PFSK-1 (cell line): ENCODE results near the gene FARS2.

ENCODE experiments used
- FOXP2 ChIP-seq: optimal IDR thresholded peaks from 2 replicates; pipeline ENCODE3; 2011; ENCODE audit warnings: borderline replicate concordance, control low read depth, inconsistent platforms; ENCODE audit not compliant: insufficient read depth; ENCODE audit errors: extremely low read length, extremely low read depth
- POLR2AphosphoS5 ChIP-seq: IDR thresholded peaks from 2 replicates; pipeline ENCODE4 v1.6.1; 2012; ENCODE audit warnings: low read depth, mild to moderate bottlenecking, control low read depth, low read length, moderate library complexity
- SIN3A ChIP-seq: IDR thresholded peaks from 2 replicates; pipeline ENCODE4 v1.6.1; 2012; ENCODE audit warnings: mild to moderate bottlenecking, low read length, moderate library complexity, borderline replicate concordance; ENCODE audit not compliant: insufficient read depth
- TAF1 ChIP-seq: IDR thresholded peaks from 2 replicates; pipeline ENCODE4 v1.6.1; 2012; ENCODE audit warnings: low read length, control low read depth, borderline replicate concordance; ENCODE audit not compliant: insufficient read depth
- TF ChIP-seq, protein P1 (sequence below), 2 experiments: IDR thresholded peaks; 2 replicates each; pipeline versions ENCODE4 v1.6.1 to v1.8.0; 2011 to 2012; ENCODE audit warnings: low read depth in 2 of 2, low read length in 2 of 2, control low read depth in 1 of 2, inconsistent platforms in 1 of 2, mild to moderate bottlenecking in 1 of 2, moderate library complexity in 1 of 2; ENCODE audit not compliant: insufficient read depth in 1 of 2

FARS2 gene

DNA sequence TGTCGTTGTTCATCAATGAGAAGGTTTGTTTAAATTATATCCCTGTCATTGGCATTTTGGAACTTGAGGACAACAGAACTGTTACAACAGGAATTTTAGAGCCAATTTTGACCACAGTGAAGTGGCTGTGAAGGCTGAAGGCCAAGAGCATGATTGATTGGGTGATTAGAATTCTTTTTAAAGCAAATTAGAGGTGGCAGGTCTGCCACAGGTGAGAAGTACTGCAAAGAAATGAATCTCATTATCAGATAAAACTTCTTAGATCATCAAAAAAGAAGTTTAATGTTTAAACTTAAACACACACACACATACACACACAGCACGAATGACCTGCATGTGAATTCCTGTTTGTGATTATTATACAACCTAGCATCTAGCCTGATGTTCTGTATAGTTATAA lies 32.4 kb downstream of the FARS2 start:
- TF ChIP-seq SIN3A = no peak
- TF ChIP-seq, protein P1, sequence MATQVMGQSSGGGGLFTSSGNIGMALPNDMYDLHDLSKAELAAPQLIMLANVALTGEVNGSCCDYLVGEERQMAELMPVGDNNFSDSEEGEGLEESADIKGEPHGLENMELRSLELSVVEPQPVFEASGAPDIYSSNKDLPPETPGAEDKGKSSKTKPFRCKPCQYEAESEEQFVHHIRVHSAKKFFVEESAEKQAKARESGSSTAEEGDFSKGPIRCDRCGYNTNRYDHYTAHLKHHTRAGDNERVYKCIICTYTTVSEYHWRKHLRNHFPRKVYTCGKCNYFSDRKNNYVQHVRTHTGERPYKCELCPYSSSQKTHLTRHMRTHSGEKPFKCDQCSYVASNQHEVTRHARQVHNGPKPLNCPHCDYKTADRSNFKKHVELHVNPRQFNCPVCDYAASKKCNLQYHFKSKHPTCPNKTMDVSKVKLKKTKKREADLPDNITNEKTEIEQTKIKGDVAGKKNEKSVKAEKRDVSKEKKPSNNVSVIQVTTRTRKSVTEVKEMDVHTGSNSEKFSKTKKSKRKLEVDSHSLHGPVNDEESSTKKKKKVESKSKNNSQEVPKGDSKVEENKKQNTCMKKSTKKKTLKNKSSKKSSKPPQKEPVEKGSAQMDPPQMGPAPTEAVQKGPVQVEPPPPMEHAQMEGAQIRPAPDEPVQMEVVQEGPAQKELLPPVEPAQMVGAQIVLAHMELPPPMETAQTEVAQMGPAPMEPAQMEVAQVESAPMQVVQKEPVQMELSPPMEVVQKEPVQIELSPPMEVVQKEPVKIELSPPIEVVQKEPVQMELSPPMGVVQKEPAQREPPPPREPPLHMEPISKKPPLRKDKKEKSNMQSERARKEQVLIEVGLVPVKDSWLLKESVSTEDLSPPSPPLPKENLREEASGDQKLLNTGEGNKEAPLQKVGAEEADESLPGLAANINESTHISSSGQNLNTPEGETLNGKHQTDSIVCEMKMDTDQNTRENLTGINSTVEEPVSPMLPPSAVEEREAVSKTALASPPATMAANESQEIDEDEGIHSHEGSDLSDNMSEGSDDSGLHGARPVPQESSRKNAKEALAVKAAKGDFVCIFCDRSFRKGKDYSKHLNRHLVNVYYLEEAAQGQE (IDR thresholded peaks at IDR 0.05; ENCODE audit: insufficient read depth in 1 of 2, low read depth in 2 of 2, low read length in 2 of 2) = no peak
- TF ChIP-seq FOXP2 = no peak
- TF ChIP-seq POLR2AphosphoS5 = no peak
- TF ChIP-seq TAF1 = no peak

DNA sequence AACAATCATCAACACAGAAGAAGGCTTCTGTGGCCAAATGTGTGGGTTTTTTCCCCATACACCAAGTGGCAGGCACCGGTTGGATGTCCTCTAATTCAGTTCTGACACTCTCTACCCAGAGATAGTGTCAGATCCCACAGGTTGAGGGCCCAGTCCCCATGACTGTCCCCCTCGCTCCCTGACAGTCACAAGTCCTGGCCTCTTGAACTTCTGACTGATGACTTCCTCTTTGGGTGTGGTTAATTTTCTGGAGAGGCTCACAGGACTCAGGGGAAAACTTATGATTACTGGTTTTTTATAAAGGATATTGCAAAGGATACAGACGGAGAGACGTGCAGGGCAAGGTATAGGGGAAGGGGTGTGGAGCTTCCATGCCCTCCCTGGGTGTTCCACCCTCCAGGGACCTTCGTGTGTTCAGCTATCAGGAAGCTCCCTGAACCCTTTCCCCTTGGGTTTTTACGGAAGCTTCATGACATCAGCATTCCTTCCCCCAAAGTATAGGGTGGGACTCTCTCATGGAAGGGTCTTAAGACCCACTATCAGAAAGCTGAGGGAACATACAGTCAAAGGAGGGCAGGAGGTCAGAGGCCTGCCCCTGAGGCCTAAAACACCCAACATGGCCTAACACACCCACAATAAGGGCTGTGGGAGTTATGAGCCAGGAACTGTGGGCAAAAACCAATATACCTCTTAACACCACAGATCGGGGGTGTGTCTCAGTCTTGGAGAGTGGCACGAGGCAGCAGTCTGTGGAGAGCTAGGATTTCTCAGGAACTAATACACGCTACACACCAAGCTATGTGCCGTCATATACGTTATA lies 33.3 kb downstream of the FARS2 start:
- TF ChIP-seq, protein P1 (IDR thresholded peaks at IDR 0.05; ENCODE audit: insufficient read depth in 1 of 2, low read depth in 2 of 2, low read length in 2 of 2) = no peak
- no peak for TF ChIP-seq SIN3A
- no peak for TF ChIP-seq FOXP2
- TF ChIP-seq TAF1 = no peak
- TF ChIP-seq POLR2AphosphoS5 = no peak

DNA sequence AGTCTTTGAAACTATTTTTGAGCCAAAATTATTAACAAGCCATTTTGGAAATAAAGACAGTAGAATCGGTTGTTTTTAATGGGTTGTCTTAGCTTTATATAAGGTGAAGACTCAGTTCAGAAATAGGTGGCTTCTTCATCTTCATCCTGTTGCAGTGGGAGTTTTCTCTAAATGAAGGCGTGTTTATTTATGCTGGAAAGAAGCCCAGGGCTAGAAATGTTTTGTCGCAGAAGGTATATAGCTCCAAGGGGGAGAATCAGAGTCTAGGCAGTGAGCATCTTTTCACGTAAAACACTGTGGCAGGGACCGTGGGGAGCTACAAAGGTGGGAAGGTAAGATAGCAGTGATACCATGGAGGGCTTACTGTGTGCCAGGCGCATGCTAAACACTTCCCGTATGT lies 34.3 kb downstream of the FARS2 start:
- TF ChIP-seq, protein P1 (IDR thresholded peaks at IDR 0.05; ENCODE audit: insufficient read depth in 1 of 2, low read depth in 2 of 2, low read length in 2 of 2) = no peak
- no peak for TF ChIP-seq TAF1

DNA sequence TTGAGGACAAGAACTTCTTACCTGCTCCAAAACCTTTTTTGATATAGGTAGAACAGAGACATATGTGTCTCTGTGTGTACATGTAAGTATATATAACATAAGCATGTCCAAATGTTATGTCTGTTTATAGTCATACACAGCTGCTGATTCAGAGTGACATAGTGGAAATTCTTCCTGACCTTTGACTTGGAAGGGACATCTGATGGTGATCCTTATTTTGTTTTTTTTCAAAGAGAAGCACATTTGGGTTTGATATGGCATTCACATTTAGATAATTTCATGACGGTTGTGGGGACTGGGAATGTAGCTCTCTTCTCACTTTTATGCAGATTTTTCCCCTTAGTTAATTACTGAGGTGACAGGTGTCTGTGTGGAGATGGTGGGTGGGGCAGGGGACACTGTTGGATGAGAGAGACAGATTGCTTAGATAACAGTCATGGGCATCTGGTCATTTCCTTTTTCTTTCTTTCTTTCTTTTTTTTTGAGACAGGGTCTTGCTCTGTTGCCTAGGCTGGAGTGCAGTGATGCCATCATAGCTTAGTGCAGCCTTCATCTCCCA lies 39.0 kb downstream of the FARS2 start:
- TF ChIP-seq POLR2AphosphoS5 (no peak), FOXP2 (no peak), TAF1 (no peak), SIN3A (no peak)
- TF ChIP-seq, protein P1 (IDR thresholded peaks at IDR 0.05; ENCODE audit: insufficient read depth in 1 of 2, low read depth in 2 of 2, low read length in 2 of 2) = no peak
